WTC11 (cell line): Measurements from ENCODE around the gene TMEM179.

Experiments used
- AR ChIP-seq: fragments of 250-450 bp; sonication (Bioruptor Pico); IDR thresholded peaks from 2 replicates; pipeline ENCODE4 v1.9.0; 2021; ENCODE audit warnings: mild to moderate bottlenecking
- ATF6 ChIP-seq: sonication (generic); formaldehyde crosslinking; IDR thresholded peaks from 2 replicates; pipeline ENCODE4 v1.8.1; 2023; ENCODE audit warnings: mild to moderate bottlenecking, missing genetic modification reagents
- JUN ChIP-seq: sonication (generic); formaldehyde crosslinking; IDR thresholded peaks from 2 replicates; pipeline ENCODE4 v1.8.0; 2023; ENCODE audit warnings: mild to moderate bottlenecking, missing genetic modification reagents
- TP53 ChIP-seq: sonication (generic); formaldehyde crosslinking; IDR thresholded peaks from 2 replicates; pipeline ENCODE4 v1.8.1; 2023; ENCODE audit warnings: mild to moderate bottlenecking, missing genetic modification reagents
- TF ChIP-seq, protein P1 (sequence below): fragments of 200-600 bp; IDR thresholded peaks from 2 replicates; pipeline ENCODE4 v1.8.0; 2022; ENCODE audit warnings: antibody characterized with exemption

DNA sequence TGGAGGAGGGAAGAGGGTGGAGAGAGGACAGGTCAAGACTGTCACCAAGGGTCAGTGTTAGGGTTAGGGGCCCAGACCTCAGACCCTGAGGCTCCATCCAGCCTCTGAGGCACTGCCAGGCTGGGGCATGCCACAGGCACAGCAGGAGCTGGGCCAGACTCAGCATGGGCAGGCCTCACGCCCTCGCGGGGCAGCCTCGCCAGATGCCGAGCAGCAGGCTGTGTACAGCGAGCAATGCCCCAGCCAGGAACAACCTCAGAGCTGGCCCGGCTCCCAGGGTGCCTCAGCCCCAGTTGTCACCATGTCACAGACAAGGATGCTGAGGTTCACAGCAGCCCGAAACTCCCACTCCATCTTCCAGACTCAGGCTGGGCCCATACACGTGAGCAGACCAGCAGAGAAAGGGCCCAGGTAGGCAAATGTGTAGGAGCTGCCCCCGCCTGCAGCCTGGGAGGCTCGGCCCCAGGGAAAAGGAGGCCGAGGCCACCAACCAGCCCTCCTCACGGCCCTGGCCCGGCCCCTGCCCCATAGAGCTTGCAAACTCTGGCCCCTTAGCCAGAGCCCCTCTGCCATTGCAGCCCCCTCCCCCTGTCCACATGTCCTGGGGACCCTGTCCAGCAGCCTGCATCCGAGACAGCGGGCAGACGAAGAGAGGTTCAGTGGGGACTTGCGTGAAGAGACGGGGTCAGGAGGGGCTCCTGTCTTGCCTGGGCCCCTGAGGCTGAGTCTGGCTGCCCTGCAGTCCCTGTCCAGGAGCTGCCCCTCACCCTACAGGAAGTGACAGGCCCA is 17.5 kb downstream of the TMEM179 start:
- TF ChIP-seq AR (CRISPR knock-in tag) (no peak), JUN (CRISPR knock-in tag) (no peak), TP53 (CRISPR knock-in tag) (no peak), ATF6 (CRISPR knock-in tag) (no peak)
- TF ChIP-seq, protein P1, sequence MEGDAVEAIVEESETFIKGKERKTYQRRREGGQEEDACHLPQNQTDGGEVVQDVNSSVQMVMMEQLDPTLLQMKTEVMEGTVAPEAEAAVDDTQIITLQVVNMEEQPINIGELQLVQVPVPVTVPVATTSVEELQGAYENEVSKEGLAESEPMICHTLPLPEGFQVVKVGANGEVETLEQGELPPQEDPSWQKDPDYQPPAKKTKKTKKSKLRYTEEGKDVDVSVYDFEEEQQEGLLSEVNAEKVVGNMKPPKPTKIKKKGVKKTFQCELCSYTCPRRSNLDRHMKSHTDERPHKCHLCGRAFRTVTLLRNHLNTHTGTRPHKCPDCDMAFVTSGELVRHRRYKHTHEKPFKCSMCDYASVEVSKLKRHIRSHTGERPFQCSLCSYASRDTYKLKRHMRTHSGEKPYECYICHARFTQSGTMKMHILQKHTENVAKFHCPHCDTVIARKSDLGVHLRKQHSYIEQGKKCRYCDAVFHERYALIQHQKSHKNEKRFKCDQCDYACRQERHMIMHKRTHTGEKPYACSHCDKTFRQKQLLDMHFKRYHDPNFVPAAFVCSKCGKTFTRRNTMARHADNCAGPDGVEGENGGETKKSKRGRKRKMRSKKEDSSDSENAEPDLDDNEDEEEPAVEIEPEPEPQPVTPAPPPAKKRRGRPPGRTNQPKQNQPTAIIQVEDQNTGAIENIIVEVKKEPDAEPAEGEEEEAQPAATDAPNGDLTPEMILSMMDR: no peak
